A549 (cell line): ENCODE data around the gene RSPH3.

Experiments
- BHLHE40 ChIP-seq: IDR thresholded peaks from 2 replicates; pipeline ENCODE4 v1.6.1; 2012; ENCODE audit warnings: low read depth, low read length, inconsistent platforms
- CHD2 ChIP-seq: fragments of 150-350 bp; IDR thresholded peaks from 2 replicates; pipeline ENCODE4 v1.6.1; 2014; ENCODE audit warnings: low read length; ENCODE audit not compliant: partially characterized antibody
- JUN ChIP-seq, 2 experiments: fragments of >200 bp; sonication (Bioruptor Twin); formaldehyde crosslinking; IDR thresholded peaks; 2 replicates in 1 of 2; 3 replicates in 1 of 2; pipeline ENCODE4 v1.6.1; 2016 to 2017
- KDM5A ChIP-seq: fragments of 200-600 bp; sonication (generic); IDR thresholded peaks from 2 replicates; pipeline ENCODE4 v1.6.1; 2016; ENCODE audit warnings: antibody characterized with exemption, mild to moderate bottlenecking
- SMC3 ChIP-seq: fragments of >200 bp; sonication (Bioruptor Twin); formaldehyde crosslinking; IDR thresholded peaks from 3 replicates; pipeline ENCODE4 v1.6.1; 2018; ENCODE audit warnings: inconsistent platforms
- TF ChIP-seq, protein P1 (sequence below): fragments of >200 bp; sonication (Bioruptor Twin); formaldehyde crosslinking; IDR thresholded peaks from 3 replicates; pipeline ENCODE4 v1.5.1; 2016
- TF ChIP-seq, protein P2 (sequence below): fragments of 150-350 bp; IDR thresholded peaks from 2 replicates; pipeline ENCODE4 v1.6.1; 2014; ENCODE audit warnings: low read depth, mild to moderate bottlenecking, low read length

DNA sequence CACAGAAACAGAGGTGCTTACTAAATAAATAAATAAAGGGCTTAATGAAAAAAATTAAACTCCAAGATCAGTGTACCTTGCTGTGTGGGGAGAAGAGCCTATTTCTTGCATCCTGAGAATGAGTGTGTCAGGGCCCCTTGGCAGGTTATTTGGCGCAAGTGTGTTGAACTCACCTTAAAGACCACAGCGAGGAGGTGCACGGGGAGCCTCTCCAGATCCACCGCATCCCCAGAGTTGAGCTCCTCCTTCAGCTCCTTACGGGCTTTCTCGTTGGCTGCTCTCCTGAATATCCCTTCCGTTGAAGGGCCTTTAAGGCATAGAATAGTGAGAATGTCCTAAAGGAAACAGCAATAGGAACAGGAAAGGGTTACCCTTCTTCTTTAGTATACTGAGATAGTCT is 41.2 kb upstream of the RSPH3 start:
- TF ChIP-seq SMC3 (no peak), JUN (IDR thresholded peaks at IDR 0.05) (no peak), BHLHE40 (no peak), CHD2 (no peak), KDM5A (no peak)
- TF ChIP-seq, protein P1, sequence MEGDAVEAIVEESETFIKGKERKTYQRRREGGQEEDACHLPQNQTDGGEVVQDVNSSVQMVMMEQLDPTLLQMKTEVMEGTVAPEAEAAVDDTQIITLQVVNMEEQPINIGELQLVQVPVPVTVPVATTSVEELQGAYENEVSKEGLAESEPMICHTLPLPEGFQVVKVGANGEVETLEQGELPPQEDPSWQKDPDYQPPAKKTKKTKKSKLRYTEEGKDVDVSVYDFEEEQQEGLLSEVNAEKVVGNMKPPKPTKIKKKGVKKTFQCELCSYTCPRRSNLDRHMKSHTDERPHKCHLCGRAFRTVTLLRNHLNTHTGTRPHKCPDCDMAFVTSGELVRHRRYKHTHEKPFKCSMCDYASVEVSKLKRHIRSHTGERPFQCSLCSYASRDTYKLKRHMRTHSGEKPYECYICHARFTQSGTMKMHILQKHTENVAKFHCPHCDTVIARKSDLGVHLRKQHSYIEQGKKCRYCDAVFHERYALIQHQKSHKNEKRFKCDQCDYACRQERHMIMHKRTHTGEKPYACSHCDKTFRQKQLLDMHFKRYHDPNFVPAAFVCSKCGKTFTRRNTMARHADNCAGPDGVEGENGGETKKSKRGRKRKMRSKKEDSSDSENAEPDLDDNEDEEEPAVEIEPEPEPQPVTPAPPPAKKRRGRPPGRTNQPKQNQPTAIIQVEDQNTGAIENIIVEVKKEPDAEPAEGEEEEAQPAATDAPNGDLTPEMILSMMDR: no peak
- TF ChIP-seq, protein P2, sequence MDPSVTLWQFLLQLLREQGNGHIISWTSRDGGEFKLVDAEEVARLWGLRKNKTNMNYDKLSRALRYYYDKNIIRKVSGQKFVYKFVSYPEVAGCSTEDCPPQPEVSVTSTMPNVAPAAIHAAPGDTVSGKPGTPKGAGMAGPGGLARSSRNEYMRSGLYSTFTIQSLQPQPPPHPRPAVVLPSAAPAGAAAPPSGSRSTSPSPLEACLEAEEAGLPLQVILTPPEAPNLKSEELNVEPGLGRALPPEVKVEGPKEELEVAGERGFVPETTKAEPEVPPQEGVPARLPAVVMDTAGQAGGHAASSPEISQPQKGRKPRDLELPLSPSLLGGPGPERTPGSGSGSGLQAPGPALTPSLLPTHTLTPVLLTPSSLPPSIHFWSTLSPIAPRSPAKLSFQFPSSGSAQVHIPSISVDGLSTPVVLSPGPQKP: no peak
